Activated CD8-positive, alpha-beta T cell treated with anti-CD3 and anti-CD28 coated beads, Interleukin-2, amount 10 ng/mL, durations not matched to agents 7 days and 5 days (primary cell): ENCODE measurements around the gene PPP2R5C. TPM values are rescaled to one million over a fixed set of nuclear protein-coding genes. Genes with fewer than 3 reads are reported as not detected.

Experiments
- ATAC-seq: fragments of 150-1000 bp; cut with Tn5 transposase; one replicate; pipeline ENCODE4 v1.10.0; 2021; ENCODE audit warnings: moderate library complexity
- CTCF ChIA-PET: fragments of 350-600 bp; sonication (Branson Sonifier 250); formaldehyde crosslinking; loops from one replicate; lab custom pipeline; 2021; ENCODE audit warnings: antibody characterized with exemption; lab: Charles Lee
- POLR2A ChIA-PET: fragments of 350-600 bp; sonication (Branson Sonifier 250); formaldehyde crosslinking; loops from one replicate; lab custom pipeline; 2021; ENCODE audit warnings: antibody characterized with exemption; lab: Charles Lee
- DNase-seq: peaks from one replicate; pipeline ENCODE4 v3.0.0-alpha.2; 2020
- H3K27ac Mint-ChIP-seq: one replicate; pipeline ENCODE4 v1.8.0; 2021; ENCODE audit warnings: mild to moderate bottlenecking, mixed read lengths
- H3K27me3 Mint-ChIP-seq: one replicate; pipeline ENCODE4 v1.8.0; 2021; ENCODE audit warnings: low read depth, mixed read lengths
- H3K36me3 Mint-ChIP-seq: one replicate; pipeline ENCODE4 v1.8.0; 2021; ENCODE audit warnings: low read depth, mixed read lengths
- H3K4me1 Mint-ChIP-seq: one replicate; pipeline ENCODE4 v1.8.0; 2021; ENCODE audit warnings: low read depth, mixed read lengths
- H3K4me3 Mint-ChIP-seq: one replicate; pipeline ENCODE4 v1.8.0; 2021; ENCODE audit warnings: mild to moderate bottlenecking, mixed read lengths
- H3K9me3 Mint-ChIP-seq: one replicate; pipeline ENCODE4 v1.8.0; 2022; ENCODE audit warnings: mixed read lengths; ENCODE audit not compliant: insufficient read depth
- total RNA-seq, 2 experiments: library from RNA; stranded (reverse); gene quantifications; one replicate each; pipeline ENCODE4 v1.2.3, GENCODE V29; 2021

Gene PPP2R5C
- total RNA-seq, 2 experiments from 2014 or later, result 218 to 223 TPM

GRCh38 chr14:101939646-101940170, 178.2 kb downstream of the PPP2R5C start:
- H3K4me3 Mint-ChIP-seq, result no peak overlapping the region
- H3K9me3 Mint-ChIP-seq, result no peaks in the 10 kb centered on the region
- CTCF ChIA-PET, result no interaction called here
- POLR2A ChIA-PET, result no interaction called here
- no peak for DNase-seq
- no peak for ATAC-seq
- no peaks in the 10 kb centered on the region for H3K36me3 Mint-ChIP-seq
- H3K4me1 Mint-ChIP-seq, result peaks cover 6% of the 10 kb centered on the region
- no peak overlapping the region for H3K27ac Mint-ChIP-seq
- H3K27me3 Mint-ChIP-seq, result peaks cover 23% of the 10 kb centered on the region

- H3K27me3 Mint-ChIP-seq, result peaks cover 26% of the 10 kb centered on the region
- no peaks in the 10 kb centered on the region for H3K9me3 Mint-ChIP-seq
- H3K36me3 Mint-ChIP-seq, result no peaks in the 10 kb centered on the region
- POLR2A ChIA-PET, result no interaction called here
- no peak overlapping the region for H3K4me3 Mint-ChIP-seq
- CTCF ChIA-PET, result interaction anchor here (0.7 kb wide), 1 partner anchor 17 kb away, joined by 3 read pairs; no protein-coding TSS in a partner anchor
- H3K4me1 Mint-ChIP-seq, result peaks cover 17% of the 10 kb centered on the region
- H3K27ac Mint-ChIP-seq, result no peak overlapping the region
- DNase-seq (no peak), ATAC-seq (no peak)
Observed at GRCh38 chr14:101944451-101944850, 182.9 kb downstream of the PPP2R5C start.

GRCh38 chr14:101945171-101945570, 183.7 kb downstream of the PPP2R5C start:
- H3K27ac Mint-ChIP-seq, result no peak overlapping the region
- no peak overlapping the region for H3K4me3 Mint-ChIP-seq
- H3K4me1 Mint-ChIP-seq, result peaks cover 18% of the 10 kb centered on the region
- H3K36me3 Mint-ChIP-seq, result no peaks in the 10 kb centered on the region
- no peak for DNase-seq
- POLR2A ChIA-PET, result no interaction called here
- CTCF ChIA-PET, result interaction anchor here (2.4 kb wide), 1 partner anchor 13 kb away, joined by 5 read pairs; no protein-coding TSS in a partner anchor
- H3K27me3 Mint-ChIP-seq, result peaks cover 26% of the 10 kb centered on the region
- no peak for ATAC-seq
- H3K9me3 Mint-ChIP-seq, result no peaks in the 10 kb centered on the region

GRCh38 chr14:101947577-101947903, 186.0 kb downstream of the PPP2R5C start:
- POLR2A ChIA-PET, result interaction anchor here (0.5 to 2.7 kb wide), 4 partner anchors 11 to 241 kb away, joined by 3 to 17 read pairs (median 5); no protein-coding TSS in a partner anchor
- H3K27ac Mint-ChIP-seq, result peak overlapping the region; percentile 97
- H3K4me3 Mint-ChIP-seq, result peak overlapping the region; percentile 97
- H3K36me3 Mint-ChIP-seq, result no peaks in the 10 kb centered on the region
- peaks cover 18% of the 10 kb centered on the region for H3K4me1 Mint-ChIP-seq
- CTCF ChIA-PET, result interaction anchor here (1.1 to 2.3 kb wide), 4 partner anchors 14 to 176 kb away, joined by 3 to 12 read pairs (median 7); no protein-coding TSS in a partner anchor
- ATAC-seq (peak; percentile 13), DNase-seq (peak; percentile 38)
- no peaks in the 10 kb centered on the region for H3K9me3 Mint-ChIP-seq
- peaks cover 22% of the 10 kb centered on the region for H3K27me3 Mint-ChIP-seq

- Mint-ChIP-seq H3K4me1 (peaks cover 18% of the 10 kb centered on the region), H3K9me3 (no peaks in the 10 kb centered on the region), H3K27me3 (peaks cover 19% of the 10 kb centered on the region), H3K27ac (peak overlapping the region; percentile 97), H3K4me3 (peak overlapping the region; percentile 97), H3K36me3 (no peaks in the 10 kb centered on the region)
- CTCF ChIA-PET, result interaction anchor here (0.6 to 2.3 kb wide), 8 partner anchors 13 to 372 kb away, joined by 3 to 12 read pairs (median 4); no protein-coding TSS in a partner anchor
- DNase-seq (peak; percentile 100), ATAC-seq (peak; percentile 98)
- POLR2A ChIA-PET, result interaction anchor here (0.5 to 2.7 kb wide), 19 partner anchors 8 to 415 kb away, joined by 3 to 17 read pairs (median 3); partner anchors contain the start of genes CINP, DYNC1H1 and TECPR2
Observed at GRCh38 chr14:101947904-101948665, 186.6 kb downstream of the PPP2R5C start.

GRCh38 chr14:101948666-101949216, 187.2 kb downstream of the PPP2R5C start:
- no peaks in the 10 kb centered on the region for H3K36me3 Mint-ChIP-seq
- DNase-seq, result no peak
- ChIA-PET CTCF (interaction anchor here (0.6 to 2.3 kb wide), 6 partner anchors 13 to 371 kb away, joined by 3 to 12 read pairs (median 4); no protein-coding TSS in a partner anchor), POLR2A (interaction anchor here (0.6 to 2.7 kb wide), 17 partner anchors 8 to 414 kb away, joined by 3 to 17 read pairs (median 3); partner anchors contain the start of genes CINP, DYNC1H1 and TECPR2)
- H3K4me3 Mint-ChIP-seq, result peak overlapping the region; percentile 97
- peak overlapping the region; percentile 97 for H3K27ac Mint-ChIP-seq
- H3K9me3 Mint-ChIP-seq, result no peaks in the 10 kb centered on the region
- peaks cover 18% of the 10 kb centered on the region for H3K4me1 Mint-ChIP-seq
- no peak for ATAC-seq
- H3K27me3 Mint-ChIP-seq, result peaks cover 16% of the 10 kb centered on the region

- no peak overlapping the region for H3K4me3 Mint-ChIP-seq
- H3K4me1 Mint-ChIP-seq, result peaks cover 18% of the 10 kb centered on the region
- ChIA-PET CTCF (interaction anchor here (1.9 kb wide), 1 partner anchor 365 kb away, joined by 5 read pairs; no protein-coding TSS in a partner anchor), POLR2A (no interaction called here)
- no peaks in the 10 kb centered on the region for H3K36me3 Mint-ChIP-seq
- H3K9me3 Mint-ChIP-seq, result no peaks in the 10 kb centered on the region
- no peak overlapping the region for H3K27ac Mint-ChIP-seq
- ATAC-seq, result no peak
- H3K27me3 Mint-ChIP-seq, result peaks cover 9% of the 10 kb centered on the region
- no peak for DNase-seq
Observed at GRCh38 chr14:101950100-101950499, 188.6 kb downstream of the PPP2R5C start.

- CTCF ChIA-PET, result interaction anchor here (0.8 to 2.6 kb wide), 3 partner anchors 10 to 364 kb away, joined by 3 to 12 read pairs (median 5); no protein-coding TSS in a partner anchor
Observed at GRCh38 chr14:101950516-101951215, 189.2 kb downstream of the PPP2R5C start.

GRCh38 chr14:101953151-101953550, 191.6 kb downstream of the PPP2R5C start:
- no peak overlapping the region for H3K27ac Mint-ChIP-seq

More at GRCh38 chr14:101950516-101951215, 189.2 kb downstream of the PPP2R5C start:
- POLR2A ChIA-PET, result no interaction called here
- H3K27me3 Mint-ChIP-seq, result peaks cover 5% of the 10 kb centered on the region
- H3K4me3 Mint-ChIP-seq, result no peak overlapping the region
- DNase-seq, result no peak
- H3K9me3 Mint-ChIP-seq, result no peaks in the 10 kb centered on the region
- H3K4me1 Mint-ChIP-seq, result peaks cover 18% of the 10 kb centered on the region
- H3K36me3 Mint-ChIP-seq, result no peaks in the 10 kb centered on the region
- ATAC-seq, result no peak
- H3K27ac Mint-ChIP-seq, result no peak overlapping the region

GRCh38 chr14:101954501-101954900, 193.0 kb downstream of the PPP2R5C start:
- Mint-ChIP-seq H3K27me3 (no peaks in the 10 kb centered on the region), H3K36me3 (no peaks in the 10 kb centered on the region), H3K4me1 (peaks cover under 1% of the 10 kb centered on the region), H3K4me3 (no peak overlapping the region), H3K9me3 (no peaks in the 10 kb centered on the region), H3K27ac (no peak overlapping the region)
- DNase-seq, result no peak
- CTCF ChIA-PET, result no interaction called here
- no peak for ATAC-seq
- POLR2A ChIA-PET, result no interaction called here

More at GRCh38 chr14:101953151-101953550, 191.6 kb downstream of the PPP2R5C start:
- POLR2A ChIA-PET, result interaction anchor here (0.8 to 1.1 kb wide), 2 partner anchors 11 to 22 kb away, joined by 3 read pairs; partner anchors contain the start of gene DYNC1H1
- DNase-seq (no peak), ATAC-seq (no peak)
- no peaks in the 10 kb centered on the region for H3K36me3 Mint-ChIP-seq
- no peaks in the 10 kb centered on the region for H3K27me3 Mint-ChIP-seq
- CTCF ChIA-PET, result interaction anchor here (0.6 to 2.6 kb wide), 3 partner anchors 8 to 183 kb away, joined by 3 to 12 read pairs (median 3); no protein-coding TSS in a partner anchor
- peaks cover 12% of the 10 kb centered on the region for H3K4me1 Mint-ChIP-seq
- no peak overlapping the region for H3K4me3 Mint-ChIP-seq
- no peaks in the 10 kb centered on the region for H3K9me3 Mint-ChIP-seq

- no peaks in the 10 kb centered on the region for H3K27me3 Mint-ChIP-seq
- no peaks in the 10 kb centered on the region for H3K36me3 Mint-ChIP-seq
- ATAC-seq (no peak), DNase-seq (no peak)
- H3K4me1 Mint-ChIP-seq, result peaks cover 6% of the 10 kb centered on the region
- H3K4me3 Mint-ChIP-seq, result no peak overlapping the region
- no peak overlapping the region for H3K27ac Mint-ChIP-seq
- POLR2A ChIA-PET, result interaction anchor here (0.5 kb wide), 1 partner anchor 128 kb away, joined by 3 read pairs; no protein-coding TSS in a partner anchor
- no peaks in the 10 kb centered on the region for H3K9me3 Mint-ChIP-seq
- CTCF ChIA-PET, result no interaction called here
Observed at GRCh38 chr14:101955695-101956161, 194.2 kb downstream of the PPP2R5C start.
